GM19372 (cell line): ENCODE results near the gene ZDHHC5.
A peak's percentile ranks its signal among the peaks of the same experiment; 100 is the strongest.

Experiments
- ATAC-seq: cut with Tn5 transposase; IDR thresholded peaks from one replicate; pipeline ENCODE4 v1.9.1; 2021; ENCODE audit warnings: mild to moderate bottlenecking, low read depth, moderate library complexity; ENCODE audit not compliant: unreplicated experiment

The ZDHHC5 gene, protein sequence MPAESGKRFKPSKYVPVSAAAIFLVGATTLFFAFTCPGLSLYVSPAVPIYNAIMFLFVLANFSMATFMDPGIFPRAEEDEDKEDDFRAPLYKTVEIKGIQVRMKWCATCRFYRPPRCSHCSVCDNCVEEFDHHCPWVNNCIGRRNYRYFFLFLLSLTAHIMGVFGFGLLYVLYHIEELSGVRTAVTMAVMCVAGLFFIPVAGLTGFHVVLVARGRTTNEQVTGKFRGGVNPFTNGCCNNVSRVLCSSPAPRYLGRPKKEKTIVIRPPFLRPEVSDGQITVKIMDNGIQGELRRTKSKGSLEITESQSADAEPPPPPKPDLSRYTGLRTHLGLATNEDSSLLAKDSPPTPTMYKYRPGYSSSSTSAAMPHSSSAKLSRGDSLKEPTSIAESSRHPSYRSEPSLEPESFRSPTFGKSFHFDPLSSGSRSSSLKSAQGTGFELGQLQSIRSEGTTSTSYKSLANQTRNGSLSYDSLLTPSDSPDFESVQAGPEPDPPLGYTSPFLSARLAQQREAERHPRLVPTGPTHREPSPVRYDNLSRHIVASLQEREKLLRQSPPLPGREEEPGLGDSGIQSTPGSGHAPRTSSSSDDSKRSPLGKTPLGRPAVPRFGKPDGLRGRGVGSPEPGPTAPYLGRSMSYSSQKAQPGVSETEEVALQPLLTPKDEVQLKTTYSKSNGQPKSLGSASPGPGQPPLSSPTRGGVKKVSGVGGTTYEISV

GRCh38 chr11:57667736-57668433 lies at the start of gene ZDHHC5:
TSS of gene ZDHHC5 (plus strand) at chr11:57668114. CDS start at chr11:57673091, 4,977 bp downstream.
- peak; percentile 77 for ATAC-seq

- no peak for ATAC-seq
Measured at GRCh38 chr11:57618438-57618837, 49.5 kb upstream of the ZDHHC5 start.

DNA sequence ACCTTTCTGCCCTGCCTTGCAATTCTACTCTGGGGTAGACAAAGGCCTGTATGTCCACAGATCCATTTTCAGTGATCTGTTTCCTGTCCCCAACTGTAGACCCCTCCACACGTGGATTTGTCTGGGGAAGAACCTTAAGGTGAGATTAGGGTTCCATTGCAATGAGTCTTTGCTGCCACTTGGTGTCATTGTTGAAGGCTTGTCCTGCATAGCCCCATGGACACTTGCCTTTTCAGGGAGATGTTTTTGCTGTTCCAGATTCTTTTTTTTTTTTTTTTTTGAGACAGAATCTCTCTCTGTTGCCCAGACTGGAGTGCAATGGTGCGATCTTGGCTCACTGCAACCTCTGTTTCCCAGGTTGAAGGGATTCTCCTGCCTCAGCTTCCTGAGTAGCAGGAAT lies 48.6 kb upstream of the ZDHHC5 start:
- ATAC-seq = no peak

- ATAC-seq = no peak
Measured at GRCh38 chr11:57620467-57620866, 47.4 kb upstream of the ZDHHC5 start.

DNA sequence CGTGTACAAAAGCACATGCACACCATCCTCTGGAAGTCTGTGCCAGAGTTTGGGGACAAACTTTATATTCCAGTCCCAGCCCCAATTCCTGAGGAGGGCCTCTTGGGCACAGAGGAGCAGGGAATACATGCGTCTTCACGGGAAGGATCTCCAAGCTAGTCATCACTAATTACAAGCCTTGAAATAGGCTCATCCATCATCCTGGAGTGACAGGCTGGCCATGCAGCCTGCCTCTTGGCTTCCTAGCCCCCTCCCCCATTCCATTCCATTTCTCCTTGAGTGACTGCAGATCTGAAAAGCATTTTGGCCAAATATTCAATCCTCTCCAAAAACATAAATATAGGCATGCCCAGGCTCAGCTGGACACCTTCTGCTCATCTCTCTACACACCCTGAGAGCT lies 45.7 kb upstream of the ZDHHC5 start:
- no peak for ATAC-seq

DNA sequence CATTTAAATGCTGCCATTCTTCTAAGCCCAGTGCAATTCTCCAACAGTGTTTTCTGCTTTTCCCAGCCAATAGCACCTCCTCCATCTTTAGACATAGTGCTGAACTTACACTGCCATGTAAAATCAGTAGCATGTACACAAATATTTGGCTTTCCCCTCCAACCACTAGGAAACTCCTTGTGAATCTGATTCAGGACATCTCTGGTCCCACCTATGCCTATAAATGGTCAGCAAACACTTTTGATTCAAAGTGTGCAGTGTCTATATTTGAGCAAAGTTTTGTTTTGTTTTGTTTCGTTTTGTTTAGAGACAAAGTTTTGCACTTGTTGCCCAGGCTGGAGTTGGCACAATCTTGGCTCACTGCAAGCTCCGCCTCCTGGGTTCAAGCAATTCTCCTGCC lies 43.0 kb upstream of the ZDHHC5 start:
- no peak for ATAC-seq

GRCh38 chr11:57626895-57627294 lies 41.0 kb upstream of the ZDHHC5 start:
- no peak for ATAC-seq

DNA sequence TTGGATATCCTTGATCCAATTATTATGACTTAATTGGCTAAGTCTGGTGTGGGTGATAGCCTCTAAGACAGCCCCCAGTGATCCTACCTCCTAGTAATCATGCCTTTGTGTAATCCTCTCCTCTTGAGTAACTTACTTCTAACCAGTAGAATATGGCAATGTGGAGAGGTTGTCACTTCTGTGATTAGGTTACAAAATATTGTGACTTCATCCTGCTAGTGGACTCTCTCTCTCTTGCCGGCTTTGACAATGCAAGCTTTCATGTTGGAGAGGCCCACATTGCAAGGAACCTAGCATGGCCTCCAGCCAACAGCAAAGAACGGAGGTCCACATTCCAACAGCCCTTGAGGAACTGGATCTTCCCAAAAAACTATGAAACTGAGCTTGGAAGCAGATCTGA lies 37.7 kb upstream of the ZDHHC5 start:
- ATAC-seq = no peak

GRCh38 chr11:57632116-57632515 lies 35.8 kb upstream of the ZDHHC5 start:
- no peak for ATAC-seq

DNA sequence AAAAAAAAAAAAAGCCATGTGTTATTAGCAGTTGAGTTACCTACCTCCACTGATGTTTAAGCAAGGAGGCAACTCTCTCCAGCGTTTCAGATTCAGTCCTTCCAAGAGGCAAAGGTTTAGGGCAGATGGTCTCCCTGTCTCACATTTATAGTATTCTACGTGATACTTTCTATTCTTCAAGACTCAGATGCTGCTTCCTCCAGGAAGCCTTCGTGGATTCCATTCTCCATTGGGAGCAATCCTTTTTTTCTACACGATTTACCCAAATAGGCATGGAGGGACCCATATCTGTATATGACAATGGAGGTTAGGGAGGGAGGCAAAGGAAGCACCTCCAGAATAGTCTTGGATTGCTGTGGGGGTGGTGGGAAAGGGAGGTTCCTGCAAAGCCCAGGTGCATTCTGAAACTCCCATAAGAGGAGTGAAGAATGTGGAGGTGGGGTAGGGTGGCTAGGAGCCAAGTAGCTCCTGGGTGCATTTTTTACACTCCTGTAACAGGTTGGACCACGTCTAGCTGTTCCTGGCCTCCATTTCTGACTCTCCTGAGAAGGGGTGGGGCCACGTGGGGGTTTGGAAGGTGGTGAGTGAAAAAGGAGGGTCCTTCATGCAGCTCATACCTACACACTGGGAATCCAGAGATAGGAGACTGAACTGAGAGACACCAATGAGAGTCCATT lies 34.4 kb upstream of the ZDHHC5 start:
- ATAC-seq = no peak

DNA sequence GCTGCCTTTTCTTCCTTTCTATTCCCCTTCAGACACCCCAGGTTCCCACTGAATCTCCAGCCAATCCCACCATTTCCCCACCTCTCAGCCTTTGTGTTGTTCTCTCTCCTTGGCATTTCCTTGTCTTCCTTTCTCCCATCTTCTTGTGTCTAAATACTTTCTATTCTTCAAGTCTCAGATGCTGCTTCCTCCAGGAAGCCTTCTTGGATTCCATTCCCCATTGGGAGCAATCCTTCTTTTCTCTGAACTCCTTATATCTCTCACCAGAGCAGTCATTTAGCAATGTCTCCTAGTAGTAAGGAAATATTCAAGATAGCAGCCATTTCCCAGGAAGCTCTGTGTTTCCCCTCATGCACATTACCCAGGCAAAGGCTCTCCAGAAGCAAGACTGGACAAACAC lies 33.6 kb upstream of the ZDHHC5 start:
- no peak for ATAC-seq

DNA sequence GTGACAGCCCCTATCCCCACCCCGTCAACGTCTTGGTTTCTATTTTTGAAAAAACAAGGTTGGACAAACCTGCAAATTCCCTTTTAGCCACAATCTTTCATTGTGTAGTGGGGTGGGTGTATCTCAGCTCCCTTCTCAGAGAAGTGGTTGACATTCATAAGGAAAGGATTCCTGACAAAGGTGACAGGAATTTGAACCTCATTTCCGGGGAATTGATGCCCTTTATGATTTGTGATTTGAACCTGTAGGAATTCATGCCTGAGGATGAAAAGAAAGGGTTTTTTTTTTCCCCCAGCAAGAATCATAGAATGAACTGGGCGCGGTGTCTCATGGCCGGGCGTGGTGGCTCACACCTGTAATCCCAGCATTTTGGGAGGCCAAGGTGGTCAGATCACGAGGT lies 32.7 kb upstream of the ZDHHC5 start:
- ATAC-seq = no peak

GRCh38 chr11:57637626-57638004 lies 30.3 kb upstream of the ZDHHC5 start:
- no peak for ATAC-seq

GRCh38 chr11:57638005-57638781 lies 29.7 kb upstream of the ZDHHC5 start:
- ATAC-seq = no peak

DNA sequence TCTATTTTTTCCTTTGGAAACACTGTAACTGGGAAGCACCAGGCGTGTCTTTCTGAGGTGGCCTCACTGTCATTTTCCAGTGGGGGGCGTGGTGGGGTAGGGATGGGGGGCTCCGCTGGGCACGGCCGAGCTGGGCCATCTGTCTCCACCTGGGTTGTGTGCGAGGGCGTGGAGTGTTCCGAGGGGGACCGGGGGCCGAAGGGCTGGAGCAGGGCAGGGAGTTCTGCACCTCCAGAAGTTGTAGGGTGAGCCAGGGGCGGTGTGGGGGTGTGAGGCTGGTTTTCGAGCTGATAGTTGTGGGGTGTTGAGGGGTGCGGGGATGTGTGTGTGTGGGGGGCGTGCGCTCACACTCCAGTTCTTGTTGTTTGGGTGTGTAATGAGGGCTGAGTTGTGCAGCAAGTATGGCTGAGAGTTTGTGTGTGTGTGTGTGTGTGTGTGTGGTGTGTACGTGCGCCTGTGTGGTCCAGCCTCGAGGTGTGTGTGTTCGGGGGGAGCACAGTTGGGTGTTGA lies 29.0 kb upstream of the ZDHHC5 start:
- no peak for ATAC-seq

DNA sequence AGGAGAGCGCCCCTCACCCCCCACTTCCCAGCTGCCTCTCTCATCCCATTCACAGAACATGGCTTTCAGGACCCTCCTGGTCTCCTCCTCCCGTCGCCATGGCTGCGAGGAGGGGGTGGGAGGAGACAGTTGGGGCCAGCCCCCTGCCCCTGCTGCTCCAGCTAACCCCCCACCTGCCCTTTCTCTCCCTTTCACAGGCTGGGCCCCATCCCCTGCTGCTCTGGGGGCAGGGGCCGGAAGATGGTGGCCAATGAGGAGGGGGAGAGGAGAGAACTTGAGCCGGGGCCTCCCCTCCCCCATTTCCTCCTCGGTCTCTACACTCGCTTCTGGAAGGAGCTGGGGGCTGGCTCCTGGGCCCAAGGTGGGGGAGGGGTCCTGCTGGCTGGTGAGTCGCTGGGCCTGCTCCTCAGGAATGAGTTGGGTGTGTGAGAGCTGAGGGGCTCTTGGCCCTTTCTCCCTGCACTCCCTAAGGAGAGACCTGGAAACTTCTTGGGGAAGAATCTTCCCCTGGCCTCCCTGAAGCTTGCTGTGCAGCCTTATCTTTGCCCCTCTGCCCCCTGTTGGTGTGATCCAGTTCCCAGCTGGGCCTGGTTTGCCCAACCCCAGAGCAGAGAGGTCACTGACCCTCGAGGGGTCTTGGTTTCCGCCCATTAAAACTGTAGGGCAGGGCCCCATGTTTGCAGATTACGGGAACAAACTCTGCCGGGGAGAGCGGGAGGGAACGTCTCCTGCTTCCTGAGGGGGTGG lies 28.4 kb upstream of the ZDHHC5 start:
- no peak for ATAC-seq

- ATAC-seq = no peak
Measured at GRCh38 chr11:57640068-57640800, 27.7 kb upstream of the ZDHHC5 start.

DNA sequence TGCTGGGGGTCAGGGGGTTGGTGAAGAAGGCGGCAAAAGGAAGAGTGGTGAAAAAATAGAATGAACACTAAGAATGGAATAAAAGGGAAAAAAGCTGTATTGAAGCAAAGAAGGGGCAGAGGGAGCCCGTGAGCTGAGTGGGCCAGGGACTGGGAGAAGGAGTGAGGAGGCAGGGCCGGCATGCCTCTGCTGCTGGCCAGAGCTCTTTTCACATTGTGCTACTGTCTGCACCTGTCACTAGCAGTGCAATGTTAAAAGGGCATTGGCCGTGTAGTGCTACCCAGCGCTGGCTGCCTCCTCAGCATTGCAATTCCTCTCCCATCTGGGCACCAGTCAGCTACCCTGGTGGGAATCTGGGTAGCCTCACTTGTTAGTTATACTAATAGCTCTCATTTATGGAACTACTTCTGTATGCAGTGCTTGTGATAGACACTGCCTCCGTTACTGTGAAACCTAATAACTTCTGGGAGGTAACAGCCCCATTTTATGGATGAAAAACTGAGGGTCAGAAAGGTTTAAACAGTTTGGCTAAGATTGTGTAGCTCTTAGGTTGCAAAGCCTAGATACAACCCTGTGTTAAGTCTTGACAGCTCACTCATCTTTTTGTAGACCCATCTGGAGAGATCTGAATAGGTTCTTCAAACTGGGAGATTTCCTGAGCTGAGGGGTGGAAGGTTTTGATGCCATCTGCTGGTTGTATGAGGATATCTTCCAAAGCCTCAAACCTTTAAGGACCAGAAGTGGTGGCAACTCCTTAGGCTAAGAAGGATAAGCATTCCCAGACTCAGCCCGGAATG lies 26.7 kb upstream of the ZDHHC5 start:
- no peak for ATAC-seq
